CD4-positive, alpha-beta T cell treated with Interferon alpha-2 for 1 hour (primary cell): ENCODE data around the gene CYP24A1.

Experiments
- DNase-seq, 2 donors: peaks; one replicate each; pipeline ENCODE4 v3.0.0-alpha.2; 2020 to 2022

The CYP24A1 gene

DNA sequence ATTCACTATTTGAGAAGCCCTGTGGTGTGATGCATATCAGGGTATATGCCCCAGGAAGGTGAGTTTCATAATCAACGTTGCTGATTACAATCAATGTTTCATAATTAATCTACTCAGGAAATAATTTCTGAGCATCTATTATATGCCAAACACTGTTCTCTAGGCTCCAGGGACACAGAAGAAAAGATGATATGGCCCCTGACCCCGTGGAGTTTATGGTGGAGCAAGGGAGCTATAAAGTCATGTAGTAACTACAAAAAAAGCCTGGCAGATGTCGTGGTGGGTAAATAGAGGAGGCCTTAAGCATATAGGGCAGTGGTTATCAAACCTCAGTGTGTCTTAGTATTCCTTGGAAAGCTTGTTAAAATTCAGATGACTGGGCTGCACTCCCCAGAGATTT lies 63.3 kb downstream of the CYP24A1 start:
- DNase-seq, result no peak

DNA sequence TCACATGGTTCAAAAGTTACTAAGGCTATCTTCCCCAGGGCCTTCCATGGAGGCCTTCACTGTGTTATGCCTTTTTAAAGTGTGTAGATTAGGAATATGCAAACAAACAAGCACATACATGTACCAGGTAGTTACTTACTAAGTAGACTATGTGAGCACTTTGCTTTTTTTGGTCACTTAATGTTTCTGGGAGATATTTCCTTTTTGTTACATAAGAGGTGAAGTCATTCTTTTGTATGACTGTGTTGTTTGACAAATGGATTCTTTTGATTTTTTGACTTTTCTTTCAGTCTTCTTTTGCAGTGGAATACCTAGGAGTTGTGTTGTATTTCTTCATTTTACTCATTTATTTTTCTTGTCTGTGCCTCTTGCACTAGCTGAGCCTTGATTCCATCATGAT lies 63.7 kb downstream of the CYP24A1 start:
- DNase-seq, result no peak

GRCh38 chr20:54108817-54109216 lies 65.0 kb downstream of the CYP24A1 start:
- DNase-seq, result no peak

DNA sequence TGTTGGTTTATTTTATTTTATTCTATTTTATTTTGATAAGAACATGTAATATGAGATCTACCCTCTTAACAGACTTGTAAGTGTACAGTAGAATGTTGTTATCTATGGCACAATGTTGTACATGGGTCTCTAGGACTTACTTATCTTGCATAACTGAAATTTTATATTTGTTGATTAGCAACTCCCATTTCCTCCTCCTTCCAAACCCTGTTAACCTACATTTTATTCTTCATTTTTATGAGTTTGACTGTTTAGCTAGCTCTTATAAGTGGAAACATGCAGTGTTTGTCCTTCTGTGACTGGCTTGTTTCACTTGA lies 65.5 kb downstream of the CYP24A1 start:
- DNase-seq, result no peak

GRCh38 chr20:54107600-54108325 lies 66.0 kb downstream of the CYP24A1 start:
- DNase-seq, result no peak

DNA sequence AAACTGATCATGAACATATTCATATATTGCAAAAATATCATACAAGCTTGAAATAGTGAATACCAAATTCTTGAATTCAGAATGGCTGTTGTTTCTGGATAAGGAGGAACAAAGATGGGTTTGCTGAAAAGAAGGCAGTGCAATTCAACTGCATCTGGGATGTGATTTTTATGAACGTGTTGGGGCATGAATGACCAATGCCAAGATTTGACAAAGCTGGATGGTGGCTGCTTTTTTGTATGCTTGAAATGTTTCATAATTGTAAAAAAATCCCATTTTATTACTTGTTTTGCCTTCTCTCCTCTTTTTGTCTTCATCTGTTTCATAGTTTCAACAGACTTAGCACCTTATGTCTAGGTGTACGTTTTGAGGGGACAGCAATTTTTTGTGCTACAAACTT lies 66.6 kb downstream of the CYP24A1 start:
- DNase-seq, result no peak

GRCh38 chr20:54106162-54106561 lies 67.6 kb downstream of the CYP24A1 start:
- DNase-seq, result no peak

- DNase-seq, result no peak
Observed at GRCh38 chr20:54105653-54106052, 68.1 kb downstream of the CYP24A1 start.

GRCh38 chr20:54104781-54105180 lies 69.0 kb downstream of the CYP24A1 start:
- DNase-seq, result no peak

DNA sequence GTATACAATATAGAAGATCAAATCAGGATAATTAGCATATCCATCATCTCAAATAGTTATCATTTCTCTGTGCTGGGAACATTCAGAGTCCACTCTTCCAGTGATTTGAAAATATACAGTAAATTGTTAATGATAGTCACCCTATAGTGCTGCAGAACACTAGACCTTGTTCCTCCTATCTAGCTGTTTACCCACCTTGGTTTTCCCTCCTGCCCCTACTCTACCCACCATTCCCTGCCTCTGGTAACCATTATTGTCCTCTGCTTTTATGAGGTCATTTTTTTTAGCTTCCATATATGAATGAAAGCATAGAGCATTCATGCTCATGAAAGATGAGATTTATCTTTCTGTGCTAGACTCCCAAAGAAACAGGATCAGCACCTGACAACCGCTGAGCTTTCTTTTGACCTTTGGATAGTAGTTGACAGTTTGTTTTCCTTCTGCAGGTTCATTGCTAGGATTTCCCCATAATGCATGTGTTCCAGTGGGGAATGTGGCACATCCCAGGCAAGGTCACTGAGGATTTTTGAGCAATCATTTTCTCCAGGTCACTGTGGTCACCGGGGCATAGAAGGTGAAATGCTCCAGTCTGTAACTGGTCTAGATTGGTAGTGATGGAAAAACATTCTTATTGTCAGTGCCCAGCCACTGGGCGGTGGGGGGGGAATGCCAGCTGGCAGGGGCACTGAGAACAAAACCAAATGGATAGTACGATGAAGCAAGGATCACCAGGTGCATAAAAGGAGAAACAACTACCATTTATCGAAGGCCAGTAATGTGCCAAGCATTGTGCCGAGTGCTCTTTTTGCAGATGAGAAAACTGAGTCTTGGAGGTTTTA lies 69.8 kb downstream of the CYP24A1 start:
- DNase-seq, result no peak
